RWPE2 (cell line): ENCODE measurements around the gene ADCY2.

ENCODE experiments used
- ATAC-seq: fragments of 200-7000 bp; cut with Tn5 transposase; 3 replicates; pipeline ENCODE4 v1.9.1; 2021; ENCODE audit warnings: low read depth
- DNase-seq: peaks from one replicate; pipeline ENCODE4 v3.0.0-alpha.2; 2020; ENCODE audit warnings: low spot score
- H3K27ac ChIP-seq: fragments of 450-650 bp; 2 replicates; pipeline ENCODE4 v1.5.1; 2017; ENCODE audit warnings: mild to moderate bottlenecking; ENCODE audit not compliant: poor library complexity, severe bottlenecking
- H3K27me3 ChIP-seq: fragments of 250-450 bp; sonication (Bioruptor Pico); 2 replicates; pipeline ENCODE4 v1.5.1; 2021; ENCODE audit warnings: mild to moderate bottlenecking, moderate library complexity; ENCODE audit not compliant: insufficient read depth, poor library complexity, severe bottlenecking
- H3K36me3 ChIP-seq: fragments of 250-450 bp; sonication (Bioruptor Pico); 2 replicates; pipeline ENCODE4 v1.5.1; 2020; ENCODE audit warnings: low read depth, mild to moderate bottlenecking, moderate library complexity
- H3K4me1 ChIP-seq: fragments of 250-450 bp; sonication (Bioruptor Pico); 2 replicates; pipeline ENCODE4 v1.5.1; 2021; ENCODE audit warnings: mild to moderate bottlenecking, moderate library complexity; ENCODE audit not compliant: insufficient read depth, poor library complexity, severe bottlenecking
- H3K4me3 ChIP-seq: fragments of 250-450 bp; sonication (Bioruptor Pico); 2 replicates; pipeline ENCODE4 v1.5.1; 2021; ENCODE audit warnings: mild to moderate bottlenecking, moderate library complexity; ENCODE audit not compliant: severe bottlenecking
- H3K9me3 ChIP-seq: fragments of 250-450 bp; sonication (Bioruptor Pico); 2 replicates; pipeline ENCODE4 v1.5.1; 2021; ENCODE audit warnings: mild to moderate bottlenecking, moderate library complexity; ENCODE audit not compliant: severe bottlenecking
- CTCF ChIP-seq: fragments of 450-650 bp; IDR thresholded peaks from one replicate; pipeline ENCODE4 v1.5.1; 2017; ENCODE audit warnings: mild to moderate bottlenecking, moderate library complexity; ENCODE audit not compliant: poor library complexity, severe bottlenecking

Gene ADCY2

GRCh38 chr5:7781899-7782298 is 386.0 kb downstream of the ADCY2 start:
- H3K27ac ChIP-seq: no peak overlapping the region
- DNase-seq (no peak), ATAC-seq (no peak)
- TF ChIP-seq CTCF: no peak
- no peak overlapping the region for H3K4me3 ChIP-seq
- no peaks in the 10 kb centered on the region for H3K36me3 ChIP-seq
- no peaks in the 10 kb centered on the region for H3K9me3 ChIP-seq
- no peaks in the 10 kb centered on the region for H3K4me1 ChIP-seq
- H3K27me3 ChIP-seq: peaks cover 3% of the 10 kb centered on the region

GRCh38 chr5:7784683-7785380 is 388.9 kb downstream of the ADCY2 start:
- H3K4me3 ChIP-seq: no peak overlapping the region
- no peak overlapping the region for H3K27ac ChIP-seq
- no peaks in the 10 kb centered on the region for H3K4me1 ChIP-seq
- DNase-seq (no peak), ATAC-seq (no peak)
- peaks cover 7% of the 10 kb centered on the region for H3K27me3 ChIP-seq
- H3K36me3 ChIP-seq: no peaks in the 10 kb centered on the region
- no peaks in the 10 kb centered on the region for H3K9me3 ChIP-seq
- no peak for TF ChIP-seq CTCF

- no peaks in the 10 kb centered on the region for H3K9me3 ChIP-seq
- no peak for TF ChIP-seq CTCF
- H3K27ac ChIP-seq: no peak overlapping the region
- H3K4me3 ChIP-seq: no peak overlapping the region
- no peaks in the 10 kb centered on the region for H3K36me3 ChIP-seq
- no peak for ATAC-seq
- DNase-seq: no peak
- H3K27me3 ChIP-seq: peaks cover 4% of the 10 kb centered on the region
- H3K4me1 ChIP-seq: no peaks in the 10 kb centered on the region
These were observed 391.8 kb downstream of the ADCY2 start for GRCh38 chr5:7787770-7788169.

GRCh38 chr5:7789567-7789966 is 393.6 kb downstream of the ADCY2 start:
- Histone ChIP-seq H3K27me3 (peaks cover 4% of the 10 kb centered on the region), H3K9me3 (no peaks in the 10 kb centered on the region), H3K27ac (no peak overlapping the region), H3K4me3 (no peak overlapping the region), H3K36me3 (no peaks in the 10 kb centered on the region), H3K4me1 (no peaks in the 10 kb centered on the region)
- DNase-seq: no peak
- no peak for TF ChIP-seq CTCF
- no peak for ATAC-seq

- no peak overlapping the region for H3K4me3 ChIP-seq
- TF ChIP-seq CTCF: no peak
- no peaks in the 10 kb centered on the region for H3K4me1 ChIP-seq
- no peak overlapping the region for H3K27ac ChIP-seq
- H3K27me3 ChIP-seq: peaks cover 2% of the 10 kb centered on the region
- no peaks in the 10 kb centered on the region for H3K36me3 ChIP-seq
- no peaks in the 10 kb centered on the region for H3K9me3 ChIP-seq
- DNase-seq: no peak
- no peak for ATAC-seq
These were observed 398.0 kb downstream of the ADCY2 start for GRCh38 chr5:7793895-7794294.
